WTC11 (cell line): ENCODE data around the gene CD300LD. TPM values are rescaled to one million over a fixed set of nuclear protein-coding genes. Genes with fewer than 3 reads are reported as not detected.

Experiments
- ATAC-seq: fragments of 200-7000 bp; cut with Tn5 transposase; 2 replicates; pipeline ENCODE4 v1.10.0; 2021; ENCODE audit warnings: mild to moderate bottlenecking, moderate library complexity
- CTCF ChIA-PET: fragments of 300-600 bp; sonication (Branson Sonifier 250); formaldehyde crosslinking; loops from one replicate; lab custom pipeline; 2021; ENCODE audit warnings: antibody characterized with exemption; lab: Charles Lee
- POLR2A ChIA-PET: fragments of 350-600 bp; sonication (Branson Sonifier 250); formaldehyde crosslinking; loops from one replicate; lab custom pipeline; 2021; ENCODE audit warnings: antibody characterized with exemption; lab: Charles Lee
- DNase-seq: peaks from one replicate; pipeline ENCODE4 v3.0.0; 2021; ENCODE audit warnings: low spot score
- H3K27ac Mint-ChIP-seq: 2 replicates; pipeline ENCODE4 v1.8.0; 2021; ENCODE audit warnings: mixed read lengths
- H3K27me3 Mint-ChIP-seq: 2 replicates; pipeline ENCODE4 v1.8.0; 2021; ENCODE audit warnings: low read depth, mild to moderate bottlenecking, moderate library complexity, mixed read lengths
- H3K36me3 Mint-ChIP-seq: 2 replicates; pipeline ENCODE4 v1.8.0; 2021; ENCODE audit warnings: mixed read lengths
- H3K4me1 Mint-ChIP-seq: 2 replicates; pipeline ENCODE4 v1.8.0; 2022; ENCODE audit warnings: mixed read lengths
- H3K4me3 Mint-ChIP-seq: 2 replicates; pipeline ENCODE4 v1.8.0; 2021; ENCODE audit warnings: mild to moderate bottlenecking, moderate library complexity, mixed read lengths
- H3K9me3 Mint-ChIP-seq: 2 replicates; pipeline ENCODE4 v1.8.0; 2021; ENCODE audit warnings: mixed read lengths
- AR ChIP-seq: fragments of 250-450 bp; sonication (Bioruptor Pico); IDR thresholded peaks from 2 replicates; pipeline ENCODE4 v1.9.0; 2021; ENCODE audit warnings: mild to moderate bottlenecking
- ATF3 ChIP-seq: sonication (generic); formaldehyde crosslinking; conservative IDR thresholded peaks from 2 replicates; pipeline ENCODE4 v1.8.1; 2022; ENCODE audit warnings: mild to moderate bottlenecking, missing genetic modification reagents
- ATF6 ChIP-seq: sonication (generic); formaldehyde crosslinking; IDR thresholded peaks from 2 replicates; pipeline ENCODE4 v1.8.1; 2023; ENCODE audit warnings: mild to moderate bottlenecking, missing genetic modification reagents
- ELF4 ChIP-seq: sonication (generic); formaldehyde crosslinking; IDR thresholded peaks from 2 replicates; pipeline ENCODE4 v1.8.1; 2022; ENCODE audit warnings: low read depth, mild to moderate bottlenecking, moderate library complexity, missing genetic modification reagents
- ESRRA ChIP-seq: sonication (generic); formaldehyde crosslinking; IDR thresholded peaks from 2 replicates; pipeline ENCODE4 v1.8.1; 2022; ENCODE audit warnings: mild to moderate bottlenecking, missing genetic modification reagents, borderline replicate concordance
- HMGXB4 ChIP-seq: sonication (generic); formaldehyde crosslinking; IDR thresholded peaks from 2 replicates; pipeline ENCODE4 v1.8.1; 2023; ENCODE audit warnings: mild to moderate bottlenecking, moderate library complexity, missing genetic modification reagents
- IRF2 ChIP-seq: sonication (generic); formaldehyde crosslinking; IDR thresholded peaks from 2 replicates; pipeline ENCODE4 v1.8.0; 2022; ENCODE audit warnings: low read depth, missing genetic modification reagents, borderline replicate concordance
- JAZF1 ChIP-seq: fragments of 250-450 bp; sonication (Bioruptor Pico); IDR thresholded peaks from 2 replicates; pipeline ENCODE4 v1.9.0; 2021; ENCODE audit warnings: moderate library complexity, mild to moderate bottlenecking, inconsistent platforms
- MAX ChIP-seq: sonication (generic); formaldehyde crosslinking; IDR thresholded peaks from 2 replicates; pipeline ENCODE4 v1.8.0; 2022; ENCODE audit warnings: mild to moderate bottlenecking, missing genetic modification reagents
- MLX ChIP-seq: sonication (generic); formaldehyde crosslinking; IDR thresholded peaks from 2 replicates; pipeline ENCODE4 v1.8.1; 2023; ENCODE audit warnings: mild to moderate bottlenecking, missing genetic modification reagents, moderate library complexity
- NFATC4 ChIP-seq: fragments of 250-450 bp; sonication (Bioruptor Pico); IDR thresholded peaks from 2 replicates; pipeline ENCODE4 v1.9.0; 2021; ENCODE audit warnings: mild to moderate bottlenecking
- NR1H2 ChIP-seq: sonication (generic); formaldehyde crosslinking; IDR thresholded peaks from 2 replicates; pipeline ENCODE4 v1.9.0; 2021; ENCODE audit warnings: mild to moderate bottlenecking, moderate library complexity, missing genetic modification reagents
- NR2C2 ChIP-seq: sonication (generic); formaldehyde crosslinking; IDR thresholded peaks from 2 replicates; pipeline ENCODE4 v1.8.0; 2022; ENCODE audit warnings: mild to moderate bottlenecking, missing genetic modification reagents
- RELA ChIP-seq: sonication (generic); formaldehyde crosslinking; IDR thresholded peaks from 2 replicates; pipeline ENCODE4 v1.8.1; 2022; ENCODE audit warnings: missing genetic modification reagents, mild to moderate bottlenecking, borderline replicate concordance
- SMAD4 ChIP-seq: sonication (generic); formaldehyde crosslinking; IDR thresholded peaks from 2 replicates; pipeline ENCODE4 v1.8.0; 2022; ENCODE audit warnings: mild to moderate bottlenecking, missing genetic modification reagents
- USF1 ChIP-seq: sonication (generic); formaldehyde crosslinking; IDR thresholded peaks from 2 replicates; pipeline ENCODE4 v1.8.0; 2022; ENCODE audit warnings: mild to moderate bottlenecking, missing genetic modification reagents
- ZBTB21 ChIP-seq: sonication (generic); formaldehyde crosslinking; IDR thresholded peaks from 2 replicates; pipeline ENCODE4 v1.8.1; 2023; ENCODE audit warnings: mild to moderate bottlenecking, missing genetic modification reagents, borderline replicate concordance
- ZMAT4 ChIP-seq: fragments of 250-450 bp; sonication (Bioruptor Pico); IDR thresholded peaks from 2 replicates; pipeline ENCODE4 v1.9.0; 2021; ENCODE audit warnings: mild to moderate bottlenecking
- ZNF423 ChIP-seq: fragments of 250-450 bp; sonication (Bioruptor Pico); IDR thresholded peaks from 2 replicates; pipeline ENCODE4 v2.1.2; 2022; ENCODE audit warnings: mild to moderate bottlenecking, moderate library complexity
- ZNF512 ChIP-seq: sonication (generic); formaldehyde crosslinking; IDR thresholded peaks from 2 replicates; pipeline ENCODE4 v1.8.1; 2022; ENCODE audit warnings: missing genetic modification reagents, borderline replicate concordance
- ZNF671 ChIP-seq: fragments of 250-450 bp; sonication (Bioruptor Pico); IDR thresholded peaks from 2 replicates; pipeline ENCODE4 v1.8.0; 2021; ENCODE audit warnings: mild to moderate bottlenecking
- ZSCAN18 ChIP-seq: fragments of 250-450 bp; sonication (Bioruptor Pico); IDR thresholded peaks from 2 replicates; pipeline ENCODE4 v2.1.2; 2022; ENCODE audit warnings: mild to moderate bottlenecking, moderate library complexity
- total RNA-seq: library from RNA; stranded (reverse); gene quantifications from 3 replicates; pipeline ENCODE4 v1.2.3, GENCODE V29; 2021

CD300LD gene
- total RNA-seq, 1 experiment from 2014 or later = not detected

- TF ChIP-seq NR1H2 (no peak), IRF2 (no peak), MLX (CRISPR knock-in tag) (no peak), ZNF512 (CRISPR knock-in tag) (no peak), ATF3 (CRISPR knock-in tag) (no peak)
These were observed 24.6 kb upstream of the CD300LD start (continued) for GRCh38 chr17:74616696-74617095.

- ATAC-seq = no peak
- Mint-ChIP-seq H3K36me3 (no peaks in the 10 kb centered on the region), H3K4me3 (no peak overlapping the region), H3K27ac (no peak overlapping the region), H3K4me1 (no peaks in the 10 kb centered on the region), H3K27me3 (peaks cover 13% of the 10 kb centered on the region), H3K9me3 (no peaks in the 10 kb centered on the region)
- DNase-seq = no peak
- CTCF ChIA-PET = interaction anchor here (1.7 kb wide), 1 partner anchor 10 kb away, joined by 6 read pairs; no protein-coding TSS in a partner anchor
- TF ChIP-seq MAX = no peak
- no peak for TF ChIP-seq HMGXB4
- no peak for TF ChIP-seq JAZF1 (CRISPR knock-in tag)
- no peak for TF ChIP-seq ELF4 (CRISPR knock-in tag)
- TF ChIP-seq USF1 (CRISPR knock-in tag) = no peak
- TF ChIP-seq RELA (CRISPR knock-in tag) = no peak
- no peak for TF ChIP-seq ZMAT4 (CRISPR knock-in tag)
- no peak for TF ChIP-seq SMAD4 (CRISPR knock-in tag)
- TF ChIP-seq ATF6 (CRISPR knock-in tag) = no peak
- TF ChIP-seq ESRRA (CRISPR knock-in tag) = no peak
- no peak for TF ChIP-seq NR2C2 (CRISPR knock-in tag)
- no peak for TF ChIP-seq ATF3 (CRISPR knock-in tag)
- no peak for TF ChIP-seq ZNF423 (CRISPR knock-in tag)
- no peak for TF ChIP-seq AR (CRISPR knock-in tag)
- TF ChIP-seq ZNF671 = no peak
- TF ChIP-seq ZBTB21 (CRISPR knock-in tag) = no peak
- TF ChIP-seq NFATC4 = no peak
- TF ChIP-seq ZSCAN18 (CRISPR knock-in tag) = no peak
- TF ChIP-seq, all 79 proteins: peak for 0
- POLR2A ChIA-PET = interaction anchor here (0.6 kb wide), 1 partner anchor 46 kb away, joined by 3 read pairs; no protein-coding TSS in a partner anchor
These were observed 20.0 kb upstream of the CD300LD start for GRCh38 chr17:74612046-74612445.
